ENCODE data around the gene AGBL4. TPM values are rescaled to one million over a fixed set of nuclear protein-coding genes. Genes with fewer than 3 reads are reported as not detected.

Gene AGBL4
- total RNA-seq, 1 donor from 2014 or later: under 0.01 TPM

DNA sequence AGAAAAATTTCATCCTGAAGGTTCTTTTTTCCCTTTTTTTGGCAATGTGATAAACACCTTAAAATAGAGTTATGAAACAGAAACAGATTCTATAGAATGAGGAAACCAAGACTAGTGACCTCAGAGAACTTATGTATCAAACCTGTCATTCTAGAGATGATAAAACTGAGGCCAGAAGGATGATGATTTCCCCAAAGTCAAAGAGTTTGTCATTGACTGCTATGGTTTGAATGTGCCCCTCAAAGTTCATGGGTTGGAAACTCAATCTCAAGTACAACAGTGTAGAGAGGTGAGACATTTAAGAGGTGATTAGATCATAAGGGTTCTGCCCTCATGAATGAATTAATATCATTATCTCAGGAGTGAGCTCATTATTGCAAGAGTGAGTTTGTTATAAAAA lies 1233.4 kb downstream of the AGBL4 start:
- H3K4me1 ChIP-seq (ENCODE audit: control insufficient read depth in 3 of 3, insufficient read depth in 3 of 3, low read length in 3 of 3): no peaks in the 10 kb centered on the region
- no peak overlapping the region for H3K4me3 ChIP-seq (ENCODE audit: low read length in 3 of 3)
- H3K27ac ChIP-seq (ENCODE audit: low read depth, low read length): no peak overlapping the region
- no peaks in the 10 kb centered on the region for H3K9me3 ChIP-seq (ENCODE audit: control insufficient read depth in 3 of 3, low read length in 3 of 3)
- H3K9ac ChIP-seq (ENCODE audit: low read depth in 1 of 3, low read length in 3 of 3): no peak overlapping the region
- no peaks in the 10 kb centered on the region for H3K27me3 ChIP-seq (ENCODE audit: control insufficient read depth in 3 of 3, insufficient read depth in 3 of 3, low read length in 3 of 3)
- H3K36me3 ChIP-seq (ENCODE audit: control insufficient read depth in 3 of 3, insufficient read depth in 3 of 3, low read length in 3 of 3): no peaks in the 10 kb centered on the region

DNA sequence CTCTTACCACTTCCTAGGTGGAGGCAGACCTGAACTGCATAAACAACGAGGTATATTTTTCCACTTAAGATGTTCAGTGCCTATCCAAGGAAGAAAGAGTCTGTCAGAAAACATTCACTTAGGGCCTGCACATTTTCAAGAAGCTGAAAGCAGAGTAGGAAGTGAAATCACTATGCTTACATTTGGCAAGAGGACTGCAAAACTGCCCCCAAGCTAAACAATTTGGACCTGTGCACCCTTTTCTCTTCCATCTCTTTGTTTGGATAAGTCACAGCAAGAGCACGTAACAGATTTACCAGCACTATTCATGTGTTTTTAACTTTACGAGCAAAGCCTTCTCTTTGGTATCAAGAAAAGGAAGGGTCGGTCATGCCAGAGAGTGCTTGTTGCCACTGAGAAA lies 1233.9 kb downstream of the AGBL4 start:
- Histone ChIP-seq H3K4me1 (ENCODE audit: control insufficient read depth in 3 of 3, insufficient read depth in 3 of 3, low read length in 3 of 3) (no peaks in the 10 kb centered on the region), H3K9me3 (ENCODE audit: control insufficient read depth in 3 of 3, low read length in 3 of 3) (no peaks in the 10 kb centered on the region), H3K27ac (ENCODE audit: low read depth, low read length) (no peak overlapping the region), H3K9ac (ENCODE audit: low read depth in 1 of 3, low read length in 3 of 3) (no peak overlapping the region), H3K4me3 (ENCODE audit: low read length in 3 of 3) (no peak overlapping the region), H3K36me3 (ENCODE audit: control insufficient read depth in 3 of 3, insufficient read depth in 3 of 3, low read length in 3 of 3) (no peaks in the 10 kb centered on the region), H3K27me3 (ENCODE audit: control insufficient read depth in 3 of 3, insufficient read depth in 3 of 3, low read length in 3 of 3) (no peaks in the 10 kb centered on the region)

- Histone ChIP-seq H3K36me3 (ENCODE audit: control insufficient read depth in 3 of 3, insufficient read depth in 3 of 3, low read length in 3 of 3) (no peaks in the 10 kb centered on the region), H3K4me1 (ENCODE audit: control insufficient read depth in 3 of 3, insufficient read depth in 3 of 3, low read length in 3 of 3) (no peaks in the 10 kb centered on the region), H3K27me3 (ENCODE audit: control insufficient read depth in 3 of 3, insufficient read depth in 3 of 3, low read length in 3 of 3) (peaks cover 0 to 3% (median 0%) of the 10 kb centered on the region in 3 donors), H3K4me3 (ENCODE audit: low read length in 3 of 3) (no peak overlapping the region), H3K9me3 (ENCODE audit: control insufficient read depth in 3 of 3, low read length in 3 of 3) (no peaks in the 10 kb centered on the region), H3K9ac (ENCODE audit: low read depth in 1 of 3, low read length in 3 of 3) (no peak overlapping the region), H3K27ac (ENCODE audit: low read depth, low read length) (no peak overlapping the region)
These were observed 1237.9 kb downstream of the AGBL4 start for GRCh38 chr1:48785869-48786268.

DNA sequence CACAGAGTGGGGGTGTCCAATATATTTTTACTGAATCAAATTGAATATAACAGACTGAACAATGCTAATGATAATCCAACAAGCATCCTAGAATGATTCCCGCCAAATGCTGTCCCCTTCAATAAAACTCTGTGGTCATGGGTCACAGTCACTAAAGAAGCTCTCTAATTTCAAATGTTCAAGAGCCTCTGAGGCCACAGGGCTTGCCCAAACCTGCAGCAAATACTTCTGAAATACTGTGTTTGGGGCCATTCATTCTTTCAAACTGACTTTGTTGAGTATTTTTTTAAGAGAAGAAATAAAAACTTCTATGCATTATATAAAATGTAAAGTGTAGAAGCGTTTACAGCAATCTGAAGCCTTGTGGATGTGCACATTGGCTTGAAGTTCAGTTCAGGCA lies 1239.5 kb downstream of the AGBL4 start:
- H3K27ac ChIP-seq (ENCODE audit: low read depth, low read length): no peak overlapping the region
- H3K36me3 ChIP-seq (ENCODE audit: control insufficient read depth in 3 of 3, insufficient read depth in 3 of 3, low read length in 3 of 3): no peaks in the 10 kb centered on the region
- H3K9ac ChIP-seq (ENCODE audit: low read depth in 1 of 3, low read length in 3 of 3): no peak overlapping the region
- peaks cover 0 to 3% (median 0%) of the 10 kb centered on the region in 3 donors for H3K27me3 ChIP-seq (ENCODE audit: control insufficient read depth in 3 of 3, insufficient read depth in 3 of 3, low read length in 3 of 3)
- H3K9me3 ChIP-seq (ENCODE audit: control insufficient read depth in 3 of 3, low read length in 3 of 3): no peaks in the 10 kb centered on the region
- H3K4me3 ChIP-seq (ENCODE audit: low read length in 3 of 3): no peak overlapping the region
- H3K4me1 ChIP-seq (ENCODE audit: control insufficient read depth in 3 of 3, insufficient read depth in 3 of 3, low read length in 3 of 3): no peaks in the 10 kb centered on the region

GRCh38 chr1:48777219-48777895 lies 1246.4 kb downstream of the AGBL4 start:
- Histone ChIP-seq H3K27me3 (ENCODE audit: control insufficient read depth in 3 of 3, insufficient read depth in 3 of 3, low read length in 3 of 3) (no peaks in the 10 kb centered on the region), H3K4me1 (ENCODE audit: control insufficient read depth in 3 of 3, insufficient read depth in 3 of 3, low read length in 3 of 3) (peaks cover 7 to 18% (median 12%) of the 10 kb centered on the region in 3 donors), H3K9me3 (ENCODE audit: control insufficient read depth in 3 of 3, low read length in 3 of 3) (no peaks in the 10 kb centered on the region), H3K4me3 (ENCODE audit: low read length in 3 of 3) (peak overlapping the region; percentile 75 to 93 (median 83)), H3K36me3 (ENCODE audit: control insufficient read depth in 3 of 3, insufficient read depth in 3 of 3, low read length in 3 of 3) (no peaks in the 10 kb centered on the region), H3K27ac (ENCODE audit: low read depth, low read length) (no peak overlapping the region), H3K9ac (ENCODE audit: low read depth in 1 of 3, low read length in 3 of 3) (peak overlapping the region; percentile 41 to 77 (median 63))

- Histone ChIP-seq H3K4me1 (ENCODE audit: control insufficient read depth in 3 of 3, insufficient read depth in 3 of 3, low read length in 3 of 3) (peaks cover 14 to 24% (median 17%) of the 10 kb centered on the region in 3 donors), H3K4me3 (ENCODE audit: low read length in 3 of 3) (peak within 1 kb of the TSS; percentile 75 to 93 (median 83)), H3K36me3 (ENCODE audit: control insufficient read depth in 3 of 3, insufficient read depth in 3 of 3, low read length in 3 of 3) (no peaks in the 10 kb centered on the region), H3K9me3 (ENCODE audit: control insufficient read depth in 3 of 3, low read length in 3 of 3) (no peaks in the 10 kb centered on the region), H3K9ac (ENCODE audit: low read depth in 1 of 3, low read length in 3 of 3) (peak within 1 kb of the TSS; percentile 68 to 82 (median 76)), H3K27me3 (ENCODE audit: control insufficient read depth in 3 of 3, insufficient read depth in 3 of 3, low read length in 3 of 3) (no peaks in the 10 kb centered on the region), H3K27ac (ENCODE audit: low read depth, low read length) (peak within 1 kb of the TSS; percentile 26)
These were observed 1247.1 kb downstream of the AGBL4 start, which contains the start of gene BEND5 for GRCh38 chr1:48776393-48777218. Gene BEND5 (minus strand): TSS chr1:48776891. CDS start chr1:48776831, 60 bp downstream.

- Histone ChIP-seq H3K27me3 (ENCODE audit: control insufficient read depth in 3 of 3, insufficient read depth in 3 of 3, low read length in 3 of 3) (no peaks in the 10 kb centered on the region), H3K9me3 (ENCODE audit: control insufficient read depth in 3 of 3, low read length in 3 of 3) (no peaks in the 10 kb centered on the region), H3K4me3 (ENCODE audit: low read length in 3 of 3) (peak overlapping the region; percentile 70 to 83 (median 76)), H3K36me3 (ENCODE audit: control insufficient read depth in 3 of 3, insufficient read depth in 3 of 3, low read length in 3 of 3) (no peaks in the 10 kb centered on the region), H3K27ac (ENCODE audit: low read depth, low read length) (peak overlapping the region; percentile 26), H3K9ac (ENCODE audit: low read depth in 1 of 3, low read length in 3 of 3) (peak overlapping the region; percentile 34 to 76 (median 68)), H3K4me1 (ENCODE audit: control insufficient read depth in 3 of 3, insufficient read depth in 3 of 3, low read length in 3 of 3) (peaks cover 18 to 30% (median 20%) of the 10 kb centered on the region in 3 donors)
These were observed 1247.8 kb downstream of the AGBL4 start for GRCh38 chr1:48775831-48776392.

DNA sequence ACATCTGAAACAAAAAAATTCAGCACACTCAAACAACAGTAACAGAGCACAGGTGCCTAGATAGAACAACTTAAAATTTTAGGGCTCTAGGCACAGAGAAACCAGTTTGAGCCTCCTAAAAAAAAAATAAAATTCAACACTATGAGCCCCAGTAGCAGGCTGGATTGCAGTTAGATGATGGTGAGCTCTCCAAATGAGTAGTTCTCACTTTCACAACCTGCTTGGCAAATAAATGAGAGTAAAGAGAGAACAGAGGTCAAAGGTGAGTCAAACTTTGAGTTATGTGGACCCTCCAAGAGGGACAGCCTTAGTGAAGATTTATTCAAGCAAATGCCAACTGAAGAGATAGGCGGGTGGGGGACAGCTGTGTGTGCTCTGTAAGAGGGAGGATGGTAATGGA lies 1250.6 kb downstream of the AGBL4 start:
- H3K4me3 ChIP-seq (ENCODE audit: low read length in 3 of 3): no peak overlapping the region

GRCh38 chr1:48772211-48772610 lies 1251.5 kb downstream of the AGBL4 start:
- Histone ChIP-seq H3K36me3 (ENCODE audit: control insufficient read depth in 3 of 3, insufficient read depth in 3 of 3, low read length in 3 of 3) (no peaks in the 10 kb centered on the region), H3K27me3 (ENCODE audit: control insufficient read depth in 3 of 3, insufficient read depth in 3 of 3, low read length in 3 of 3) (no peaks in the 10 kb centered on the region), H3K9me3 (ENCODE audit: control insufficient read depth in 3 of 3, low read length in 3 of 3) (no peaks in the 10 kb centered on the region), H3K27ac (ENCODE audit: low read depth, low read length) (no peak overlapping the region), H3K4me3 (ENCODE audit: low read length in 3 of 3) (no peak overlapping the region), H3K4me1 (ENCODE audit: control insufficient read depth in 3 of 3, insufficient read depth in 3 of 3, low read length in 3 of 3) (peaks cover 16 to 25% (median 18%) of the 10 kb centered on the region in 3 donors), H3K9ac (ENCODE audit: low read depth in 1 of 3, low read length in 3 of 3) (peak overlapping the region in 1 of 3 donors; percentile 18)

More for the DNA sequence above, 1250.6 kb downstream of the AGBL4 start:
- Histone ChIP-seq H3K27ac (ENCODE audit: low read depth, low read length) (no peak overlapping the region), H3K9me3 (ENCODE audit: control insufficient read depth in 3 of 3, low read length in 3 of 3) (no peaks in the 10 kb centered on the region), H3K36me3 (ENCODE audit: control insufficient read depth in 3 of 3, insufficient read depth in 3 of 3, low read length in 3 of 3) (no peaks in the 10 kb centered on the region), H3K4me1 (ENCODE audit: control insufficient read depth in 3 of 3, insufficient read depth in 3 of 3, low read length in 3 of 3) (peaks cover 18 to 30% (median 20%) of the 10 kb centered on the region in 3 donors), H3K27me3 (ENCODE audit: control insufficient read depth in 3 of 3, insufficient read depth in 3 of 3, low read length in 3 of 3) (no peaks in the 10 kb centered on the region), H3K9ac (ENCODE audit: low read depth in 1 of 3, low read length in 3 of 3) (no peak overlapping the region)

Measured in skeletal muscle tissue (tissue), 4 donors.